Vagina (tissue), 2 donors: ENCODE results near the gene ZNF853. TPM values are rescaled to one million over a fixed set of nuclear protein-coding genes. Genes with fewer than 3 reads are reported as not detected.

Source experiments
- DNase-seq, 2 donors: peaks; one replicate each; pipeline ENCODE4 v3.0.0-alpha.2; 2017; ENCODE audit errors: extremely low spot score in 2 of 2
- H3K27ac ChIP-seq: fragments of 200-600 bp; sonication (generic); one replicate; pipeline ENCODE4 v1.5.1; 2019
- H3K27me3 ChIP-seq: fragments of 200-600 bp; sonication (generic); one replicate; pipeline ENCODE4 v1.5.1; 2019
- H3K36me3 ChIP-seq, 2 donors: fragments of 200-600 bp; sonication (generic); one replicate each; pipeline ENCODE4 v1.5.1; 2017 to 2019
- H3K4me1 ChIP-seq: fragments of 200-600 bp; sonication (generic); one replicate; pipeline ENCODE4 v1.5.1; 2019
- H3K4me3 ChIP-seq, 2 donors: fragments of 200-600 bp; sonication (generic); 1 replicate in 1 of 2; 2 replicates in 1 of 2; pipeline ENCODE4 v1.5.1; 2016 to 2019
- H3K9me3 ChIP-seq: fragments of 200-600 bp; sonication (generic); one replicate; pipeline ENCODE4 v1.5.1; 2019
- POLR2A ChIP-seq, 2 donors: fragments of 450-650 bp; IDR thresholded peaks; one replicate each; pipeline ENCODE4 v1.6.1; 2017; ENCODE audit warnings: antibody characterized with exemption in 2 of 2, mild to moderate bottlenecking in 2 of 2, moderate library complexity in 2 of 2
- POLR2AphosphoS5 ChIP-seq, 2 donors: sonication (generic); formaldehyde crosslinking; IDR thresholded peaks; one replicate each; pipeline ENCODE4 v1.9.0; 2017; ENCODE audit warnings: antibody characterized with exemption in 2 of 2, mild to moderate bottlenecking in 2 of 2, low read depth in 1 of 2; ENCODE audit not compliant: insufficient read depth in 1 of 2
- intact Hi-C: fragments of 100-400 bp; cut with DNase I; formaldehyde crosslinking; loops from one replicate; pipeline ENCODE4 v1.15.1; 2023
- total RNA-seq: library from RNA; depleted of rRNA; stranded (reverse); fragments of >200 nt; gene quantifications from one replicate; pipeline ENCODE4 v1.2.3, GENCODE V29; 2016
- TF ChIP-seq, protein P1 (sequence below), 3 experiments: fragments of 450-650 bp in 2 of 3; fragments of 200-600 bp in 1 of 3; sonication (generic) in 1 of 3; IDR thresholded peaks; one replicate each; pipeline ENCODE4 v1.5.1; 2017 to 2019; ENCODE audit warnings: antibody characterized with exemption in 3 of 3, mild to moderate bottlenecking in 2 of 3, moderate library complexity in 2 of 3

ZNF853 gene
- total RNA-seq, 1 donor from 2014 or later = 14.0 TPM

DNA sequence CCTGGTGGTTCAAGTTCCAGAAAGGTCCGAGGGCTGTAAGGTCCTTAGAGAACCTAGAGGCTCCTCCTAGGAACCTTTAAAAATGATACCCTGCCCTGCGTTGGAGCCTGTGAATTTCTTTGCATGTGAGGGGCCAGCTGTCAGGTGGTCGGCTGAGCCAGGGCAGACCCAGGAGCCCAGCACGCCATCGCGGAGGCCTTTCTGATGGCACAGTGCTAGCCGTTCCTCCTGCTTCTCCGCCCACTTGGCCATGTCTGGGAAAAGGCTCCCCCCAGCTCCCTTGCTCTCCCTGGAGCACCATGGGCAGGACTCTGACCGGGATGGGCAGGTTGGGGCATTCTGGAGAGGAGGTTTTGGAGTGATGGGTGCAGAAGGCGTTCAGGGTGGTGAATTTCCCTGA is 29.3 kb downstream of the ZNF853 start:
- TF ChIP-seq POLR2A (IDR thresholded peaks at IDR 0.05) = no peak
- TF ChIP-seq, protein P1, sequence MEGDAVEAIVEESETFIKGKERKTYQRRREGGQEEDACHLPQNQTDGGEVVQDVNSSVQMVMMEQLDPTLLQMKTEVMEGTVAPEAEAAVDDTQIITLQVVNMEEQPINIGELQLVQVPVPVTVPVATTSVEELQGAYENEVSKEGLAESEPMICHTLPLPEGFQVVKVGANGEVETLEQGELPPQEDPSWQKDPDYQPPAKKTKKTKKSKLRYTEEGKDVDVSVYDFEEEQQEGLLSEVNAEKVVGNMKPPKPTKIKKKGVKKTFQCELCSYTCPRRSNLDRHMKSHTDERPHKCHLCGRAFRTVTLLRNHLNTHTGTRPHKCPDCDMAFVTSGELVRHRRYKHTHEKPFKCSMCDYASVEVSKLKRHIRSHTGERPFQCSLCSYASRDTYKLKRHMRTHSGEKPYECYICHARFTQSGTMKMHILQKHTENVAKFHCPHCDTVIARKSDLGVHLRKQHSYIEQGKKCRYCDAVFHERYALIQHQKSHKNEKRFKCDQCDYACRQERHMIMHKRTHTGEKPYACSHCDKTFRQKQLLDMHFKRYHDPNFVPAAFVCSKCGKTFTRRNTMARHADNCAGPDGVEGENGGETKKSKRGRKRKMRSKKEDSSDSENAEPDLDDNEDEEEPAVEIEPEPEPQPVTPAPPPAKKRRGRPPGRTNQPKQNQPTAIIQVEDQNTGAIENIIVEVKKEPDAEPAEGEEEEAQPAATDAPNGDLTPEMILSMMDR (IDR thresholded peaks at IDR 0.05) = no peak
- no peak for TF ChIP-seq POLR2AphosphoS5 (IDR thresholded peaks at IDR 0.05; ENCODE audit: insufficient read depth in 1 of 2, low read depth in 1 of 2)
- no peaks in the 10 kb centered on the region for H3K9me3 ChIP-seq
- no peak overlapping the region for H3K27ac ChIP-seq
- intact Hi-C loops = no loop called here
- H3K4me3 ChIP-seq = no peak overlapping the region
- H3K4me1 ChIP-seq = peaks cover 5% of the 10 kb centered on the region
- DNase-seq = no peak
- peaks cover 0 to 59% of the 10 kb centered on the region in 2 donors for H3K36me3 ChIP-seq
- H3K27me3 ChIP-seq = no peaks in the 10 kb centered on the region

DNA sequence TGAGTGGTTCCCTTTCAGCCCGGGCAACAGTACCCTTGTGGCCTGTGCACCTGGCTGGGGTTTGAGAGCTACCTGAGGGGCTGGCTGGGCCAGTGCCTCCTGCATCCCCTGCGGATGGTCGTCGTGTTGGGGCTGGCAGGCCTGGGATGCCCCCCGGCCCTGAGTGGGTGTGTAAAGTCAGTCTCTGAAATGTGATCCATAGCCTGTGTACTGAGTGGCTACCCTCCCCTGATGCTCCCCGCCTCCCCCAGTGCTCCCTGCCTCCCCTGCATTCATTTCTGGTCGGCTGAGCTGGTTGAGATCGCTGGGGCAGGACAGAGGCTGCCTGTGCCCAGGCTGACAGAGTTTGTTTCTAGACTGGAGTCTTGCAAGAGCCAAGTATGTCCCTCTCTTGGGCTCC is 31.1 kb downstream of the ZNF853 start:
- H3K4me1 ChIP-seq = no peaks in the 10 kb centered on the region
- no peak for DNase-seq
- H3K27me3 ChIP-seq = no peaks in the 10 kb centered on the region
- intact Hi-C loops = no loop called here
- peaks cover 0 to 68% of the 10 kb centered on the region in 2 donors for H3K36me3 ChIP-seq
- H3K4me3 ChIP-seq = no peak overlapping the region
- H3K27ac ChIP-seq = no peak overlapping the region
- no peaks in the 10 kb centered on the region for H3K9me3 ChIP-seq
- TF ChIP-seq POLR2A (IDR thresholded peaks at IDR 0.05) = no peak
- TF ChIP-seq POLR2AphosphoS5 (IDR thresholded peaks at IDR 0.05; ENCODE audit: insufficient read depth in 1 of 2, low read depth in 1 of 2) = no peak
- TF ChIP-seq, protein P1 (IDR thresholded peaks at IDR 0.05) = no peak

DNA sequence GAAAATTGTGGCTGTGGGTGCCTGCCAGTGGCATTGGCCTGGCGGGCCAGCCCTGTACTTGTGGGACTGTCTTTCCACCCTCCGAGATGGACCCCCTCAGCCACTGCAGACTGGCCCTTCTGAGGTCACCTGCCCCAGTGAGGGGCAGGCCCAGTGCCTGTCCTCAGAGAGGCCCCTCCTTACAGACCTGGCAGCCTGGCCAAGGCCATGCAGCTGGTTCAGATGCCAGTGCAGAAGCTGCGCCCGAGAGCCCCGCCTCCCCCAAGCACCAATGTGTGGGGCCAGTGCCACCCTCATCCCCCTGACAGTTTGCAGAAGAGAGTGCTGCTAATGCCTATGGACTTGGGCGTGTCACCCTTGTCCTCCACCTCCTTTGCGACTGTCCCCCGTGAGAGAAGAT is 31.7 kb downstream of the ZNF853 start:
- H3K36me3 ChIP-seq = peaks cover 0 to 68% of the 10 kb centered on the region in 2 donors
- no peak for DNase-seq

DNA sequence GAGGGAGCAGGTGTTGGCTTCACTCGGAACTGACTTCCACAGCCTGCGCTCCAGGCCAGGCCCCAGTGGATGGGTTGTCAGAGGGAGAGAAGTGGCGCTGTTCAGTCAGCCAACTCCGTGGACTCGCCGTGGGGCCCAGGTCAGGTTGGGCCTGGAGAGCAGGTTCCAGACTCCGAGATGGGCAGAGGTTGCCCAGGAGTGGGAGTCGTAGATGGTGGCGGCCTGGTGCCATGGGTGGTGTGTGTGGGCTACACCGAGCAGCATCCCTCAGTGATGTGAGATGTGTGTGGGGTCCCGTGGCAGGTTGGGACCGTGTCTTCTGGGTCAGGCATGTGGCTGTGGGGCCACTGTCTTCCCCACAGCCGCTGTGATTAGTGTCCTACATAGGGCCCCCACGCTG is 32.1 kb downstream of the ZNF853 start:
- DNase-seq = no peak
- H3K4me1 ChIP-seq = no peaks in the 10 kb centered on the region
- TF ChIP-seq POLR2A (IDR thresholded peaks at IDR 0.05) (no peak), POLR2AphosphoS5 (IDR thresholded peaks at IDR 0.05; ENCODE audit: insufficient read depth in 1 of 2, low read depth in 1 of 2) (no peak)
- TF ChIP-seq, protein P1 (IDR thresholded peaks at IDR 0.05) = no peak
- peaks cover 0 to 68% of the 10 kb centered on the region in 2 donors for H3K36me3 ChIP-seq
- no peak overlapping the region for H3K4me3 ChIP-seq
- H3K27me3 ChIP-seq = no peaks in the 10 kb centered on the region
- intact Hi-C loops = no loop called here
- H3K9me3 ChIP-seq = no peaks in the 10 kb centered on the region
- no peak overlapping the region for H3K27ac ChIP-seq

More for the DNA sequence above, 31.7 kb downstream of the ZNF853 start:
- H3K27ac ChIP-seq = no peak overlapping the region
- no peak overlapping the region for H3K4me3 ChIP-seq
- no peaks in the 10 kb centered on the region for H3K9me3 ChIP-seq
- no peak for TF ChIP-seq POLR2AphosphoS5 (IDR thresholded peaks at IDR 0.05; ENCODE audit: insufficient read depth in 1 of 2, low read depth in 1 of 2)
- TF ChIP-seq POLR2A (IDR thresholded peaks at IDR 0.05) = no peak
- TF ChIP-seq, protein P1 (IDR thresholded peaks at IDR 0.05) = no peak
- H3K27me3 ChIP-seq = no peaks in the 10 kb centered on the region
- intact Hi-C loops = no loop called here
- H3K4me1 ChIP-seq = no peaks in the 10 kb centered on the region

DNA sequence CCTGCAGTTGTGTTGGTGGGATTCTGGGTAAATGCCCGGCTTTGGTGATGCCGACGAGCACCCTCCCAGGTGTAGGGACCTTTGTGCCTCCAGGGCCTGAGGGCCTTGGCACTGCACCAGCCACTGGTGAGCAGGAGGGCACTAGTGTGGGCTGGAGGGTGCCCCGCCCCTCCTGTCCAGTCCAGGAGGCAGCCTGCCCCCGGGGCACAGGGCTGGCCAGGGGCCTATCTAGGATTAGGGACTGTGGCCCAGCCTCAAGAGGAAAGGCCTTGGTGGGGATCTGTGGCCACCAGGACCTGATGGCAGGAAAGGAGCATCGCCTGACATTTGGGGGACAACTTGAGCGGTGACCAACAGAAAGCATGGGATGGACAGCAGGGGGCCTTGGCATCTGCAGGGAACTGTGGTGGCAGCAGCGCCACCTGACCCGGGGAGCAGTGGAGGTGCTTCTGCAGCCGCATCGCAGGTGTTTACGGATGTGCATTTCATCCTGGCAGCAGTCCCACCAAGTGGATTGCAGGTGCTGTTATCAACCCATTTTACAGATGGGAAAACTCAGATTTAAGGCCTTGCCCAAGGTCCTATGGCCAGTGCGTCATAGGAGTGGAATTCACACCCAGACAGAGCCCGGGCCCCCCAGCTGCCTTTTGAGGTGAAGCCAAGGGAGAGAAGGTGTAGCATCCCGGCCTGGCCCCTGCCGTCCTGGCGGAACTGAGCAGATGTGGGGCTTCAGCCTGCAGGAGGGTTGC is 32.8 kb downstream of the ZNF853 start:
- intact Hi-C loops = no loop called here
- H3K9me3 ChIP-seq = no peaks in the 10 kb centered on the region
- H3K36me3 ChIP-seq = peaks cover 0 to 64% of the 10 kb centered on the region in 2 donors
- no peak for DNase-seq
- no peaks in the 10 kb centered on the region for H3K27me3 ChIP-seq
- no peaks in the 10 kb centered on the region for H3K4me1 ChIP-seq
- no peak overlapping the region for H3K27ac ChIP-seq
- no peak overlapping the region for H3K4me3 ChIP-seq
- TF ChIP-seq POLR2A (IDR thresholded peaks at IDR 0.05) (no peak), POLR2AphosphoS5 (IDR thresholded peaks at IDR 0.05; ENCODE audit: insufficient read depth in 1 of 2, low read depth in 1 of 2) (no peak)
- TF ChIP-seq, protein P1 (IDR thresholded peaks at IDR 0.05) = no peak
